AG10803 (cell line): ENCODE data around the gene PLCB1.

ENCODE experiments used
- DNase-seq: peaks from one replicate; pipeline ENCODE4 v3.0.0; 2010; ENCODE audit warnings: low read depth
- H3K4me3 ChIP-seq: 2 replicates; pipeline ENCODE4 v1.5.1; 2011; ENCODE audit warnings: mild to moderate bottlenecking, low read length, control low read depth
- TF ChIP-seq, protein P1 (sequence below): conservative IDR thresholded peaks from 2 replicates; pipeline ENCODE4 v1.5.1; 2011; ENCODE audit warnings: mild to moderate bottlenecking, low read length, control low read depth, inconsistent platforms

Gene PLCB1

DNA sequence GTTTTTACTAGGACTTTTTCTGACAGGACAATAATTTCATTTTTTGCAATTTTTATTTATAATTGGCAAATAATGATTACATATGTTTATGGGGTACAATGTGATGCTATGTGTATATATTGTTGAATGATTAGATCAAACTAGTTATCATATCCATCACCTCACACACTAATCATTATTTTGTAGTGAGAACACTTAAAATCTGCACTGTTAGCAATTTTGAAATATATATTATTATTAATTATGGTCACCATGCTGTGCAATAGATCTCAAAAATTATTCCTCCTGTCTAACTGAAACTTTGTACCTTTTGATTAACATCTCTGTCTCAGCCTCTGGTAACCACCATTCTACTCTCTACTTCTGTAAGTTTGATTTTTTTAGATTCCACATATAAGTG, 378.7 kb downstream of the PLCB1 start:
- TF ChIP-seq, protein P1, sequence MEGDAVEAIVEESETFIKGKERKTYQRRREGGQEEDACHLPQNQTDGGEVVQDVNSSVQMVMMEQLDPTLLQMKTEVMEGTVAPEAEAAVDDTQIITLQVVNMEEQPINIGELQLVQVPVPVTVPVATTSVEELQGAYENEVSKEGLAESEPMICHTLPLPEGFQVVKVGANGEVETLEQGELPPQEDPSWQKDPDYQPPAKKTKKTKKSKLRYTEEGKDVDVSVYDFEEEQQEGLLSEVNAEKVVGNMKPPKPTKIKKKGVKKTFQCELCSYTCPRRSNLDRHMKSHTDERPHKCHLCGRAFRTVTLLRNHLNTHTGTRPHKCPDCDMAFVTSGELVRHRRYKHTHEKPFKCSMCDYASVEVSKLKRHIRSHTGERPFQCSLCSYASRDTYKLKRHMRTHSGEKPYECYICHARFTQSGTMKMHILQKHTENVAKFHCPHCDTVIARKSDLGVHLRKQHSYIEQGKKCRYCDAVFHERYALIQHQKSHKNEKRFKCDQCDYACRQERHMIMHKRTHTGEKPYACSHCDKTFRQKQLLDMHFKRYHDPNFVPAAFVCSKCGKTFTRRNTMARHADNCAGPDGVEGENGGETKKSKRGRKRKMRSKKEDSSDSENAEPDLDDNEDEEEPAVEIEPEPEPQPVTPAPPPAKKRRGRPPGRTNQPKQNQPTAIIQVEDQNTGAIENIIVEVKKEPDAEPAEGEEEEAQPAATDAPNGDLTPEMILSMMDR: no peak

DNA sequence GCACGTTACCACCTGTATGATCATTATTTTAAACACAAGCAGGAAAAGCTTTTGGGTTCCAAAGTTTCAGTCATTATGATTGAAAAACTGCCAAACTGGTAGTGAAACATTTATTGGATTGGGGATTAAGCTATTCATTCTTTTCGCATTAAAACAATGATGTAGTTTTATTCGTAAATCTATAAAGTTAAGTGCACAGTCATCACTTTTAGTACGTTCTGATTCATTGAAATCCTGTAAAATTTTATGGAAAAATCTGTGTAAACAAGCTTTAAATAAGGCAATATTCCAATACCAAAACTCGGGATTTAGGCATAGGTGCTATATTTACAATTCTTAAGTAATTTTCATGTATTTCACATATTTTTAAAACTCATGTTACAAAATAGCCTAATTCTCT, 379.9 kb downstream of the PLCB1 start:
- no peak overlapping the region for H3K4me3 ChIP-seq
- TF ChIP-seq, protein P1: no peak
- no peak for DNase-seq

More for the DNA sequence above, 378.7 kb downstream of the PLCB1 start:
- no peak for DNase-seq
- no peak overlapping the region for H3K4me3 ChIP-seq

DNA sequence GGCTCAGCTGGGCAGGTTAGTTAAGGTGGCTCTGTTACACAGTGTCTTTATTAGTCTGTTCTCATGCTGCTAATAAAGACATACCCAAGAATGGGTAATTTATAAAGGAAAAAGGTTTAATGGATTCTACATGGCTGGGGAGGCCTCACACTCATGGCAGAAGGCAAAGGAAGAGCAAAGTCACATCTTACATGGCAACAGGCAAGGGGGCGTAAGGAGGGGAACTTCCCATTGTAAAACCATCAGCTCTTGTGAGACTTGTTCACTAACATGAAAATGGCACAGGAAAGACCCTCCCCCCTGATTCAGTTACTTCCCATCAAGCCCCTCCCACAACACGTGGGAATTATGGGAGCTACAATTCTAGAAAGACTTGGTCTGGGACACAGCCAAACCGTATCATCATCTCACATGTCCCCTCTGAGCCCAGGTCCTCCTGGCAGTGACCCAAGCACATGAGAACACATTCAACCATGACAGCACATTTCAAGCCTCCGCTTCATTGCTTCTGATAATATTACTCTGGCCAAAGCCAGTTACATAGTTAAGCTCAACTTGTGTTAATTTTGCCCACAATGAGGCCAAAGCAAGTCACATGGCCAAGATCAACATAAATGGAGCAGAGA, 383.9 kb downstream of the PLCB1 start:
- no peak overlapping the region for H3K4me3 ChIP-seq
- TF ChIP-seq, protein P1: no peak
- DNase-seq: no peak

DNA sequence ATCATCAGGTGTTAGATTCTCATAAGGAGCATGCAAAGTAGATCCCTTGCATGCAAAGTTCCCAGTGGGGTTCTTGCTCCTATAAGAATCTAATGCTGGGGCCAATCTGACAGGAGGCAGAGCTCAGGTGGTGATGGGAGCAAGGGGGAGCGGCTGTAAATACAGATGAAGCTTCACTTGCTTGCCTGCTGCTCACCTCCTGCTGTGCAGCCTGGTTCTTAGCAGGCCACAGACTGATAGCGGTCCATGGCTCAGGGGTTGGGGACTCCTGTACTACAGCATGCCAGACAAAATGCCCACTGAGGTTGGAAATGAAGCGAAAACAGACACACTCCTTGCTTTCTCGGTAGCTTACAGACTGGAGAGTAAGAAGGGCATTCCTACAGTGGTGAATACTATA, 386.8 kb downstream of the PLCB1 start:
- no peak overlapping the region for H3K4me3 ChIP-seq
- no peak for DNase-seq
- TF ChIP-seq, protein P1: no peak

DNA sequence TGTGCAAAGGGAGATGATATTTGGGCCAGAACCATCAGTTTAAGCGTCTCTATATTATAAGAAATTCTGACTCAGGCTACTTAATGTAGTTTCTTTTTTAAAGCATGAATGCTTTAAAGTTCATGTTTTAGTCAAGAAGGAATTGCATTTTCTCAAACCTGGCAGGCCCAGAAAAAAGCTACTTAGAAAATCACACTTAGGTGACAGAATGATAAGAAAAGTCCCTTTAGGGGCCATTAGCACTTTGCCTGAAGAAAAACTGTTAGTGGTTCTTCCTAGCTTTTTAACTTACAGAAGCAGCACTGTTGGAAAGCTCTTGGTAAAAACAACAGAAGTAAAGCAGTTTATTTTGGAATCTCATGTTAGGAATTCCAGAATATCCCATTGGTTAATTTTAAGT, 387.8 kb downstream of the PLCB1 start:
- no peak for DNase-seq
- TF ChIP-seq, protein P1: no peak
- no peak overlapping the region for H3K4me3 ChIP-seq

DNA sequence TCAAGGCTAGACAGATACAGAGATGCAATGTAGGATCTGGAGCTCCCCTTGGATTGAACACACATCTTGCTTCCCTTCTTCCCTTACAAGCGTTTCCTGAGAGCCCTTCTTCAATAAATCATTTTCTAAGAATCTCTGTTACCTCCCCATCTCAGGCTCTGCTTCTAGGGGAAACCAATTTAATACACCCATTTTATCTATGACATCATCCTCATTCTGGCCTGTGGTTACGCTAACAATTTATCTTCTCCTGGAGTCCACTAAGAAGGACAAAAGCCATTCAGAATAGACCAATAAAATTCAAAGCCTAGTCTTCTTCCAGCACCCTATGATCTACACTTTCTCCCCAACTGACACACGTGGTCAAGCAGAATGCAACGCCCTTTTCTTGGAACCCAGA, 390.1 kb downstream of the PLCB1 start:
- H3K4me3 ChIP-seq: no peak overlapping the region
- DNase-seq: no peak
- TF ChIP-seq, protein P1: no peak

DNA sequence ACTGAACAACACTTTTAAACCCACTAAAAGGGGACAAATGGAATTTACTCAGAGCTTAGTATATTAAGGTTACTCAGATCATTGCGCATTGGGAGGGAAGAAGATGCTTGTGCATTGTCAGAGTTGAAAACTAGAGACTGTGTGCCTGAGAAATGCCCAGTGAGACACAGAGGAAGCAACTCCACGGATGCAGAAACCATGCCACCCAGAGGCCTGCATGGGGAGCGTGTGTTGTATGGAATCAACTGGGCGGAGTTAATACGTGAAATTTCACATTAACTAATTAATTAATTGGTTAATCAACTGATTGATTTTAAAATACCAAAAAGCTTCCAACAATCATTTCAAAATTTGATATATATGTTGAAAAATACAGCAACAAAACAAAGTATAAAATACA, 391.6 kb downstream of the PLCB1 start:
- DNase-seq: peak; percentile 9
- no peak overlapping the region for H3K4me3 ChIP-seq
- TF ChIP-seq, protein P1: peak; percentile 36
